ENCODE data around the gene TGFBR3. TPM values are rescaled to one million over a fixed set of nuclear protein-coding genes. Genes with fewer than 3 reads are reported as not detected.

The TGFBR3 gene
- total and polyA plus RNA-seq, 2 of the 8 experiments (the other 6 are each of a cell fraction or from before 2014, with no cell fraction given) = 2.0 to 6.1 TPM

GRCh38 chr1:91797164-91797563, 88.8 kb downstream of the TGFBR3 start:
- H3K79me1 ChIP-seq (ENCODE audit: low read depth, low read length) = no peaks in the 10 kb centered on the region
- H3K9me3 ChIP-seq (ENCODE audit: insufficient read depth in 2 of 2, low read depth in 1 of 2, low read length in 1 of 2) = no peaks in the 10 kb centered on the region
- no peaks in the 10 kb centered on the region for H4K20me1 ChIP-seq (replicated peaks in 1 of 2; ENCODE audit: control insufficient read depth in 1 of 2, insufficient read depth in 2 of 2, low read length in 2 of 2)
- peaks cover 0 to 1% (median under 1%) of the 10 kb centered on the region in 4 experiments; a peak in 4 of 7 replicates for H3K4me1 ChIP-seq (replicated peaks in 1 of 4; ENCODE audit: control insufficient read depth in 3 of 4, insufficient read depth in 4 of 4, low read length in 3 of 4)
- ChIA-PET CTCF (ENCODE audit: partially characterized antibody) (interaction anchor here (1.1 to 2.3 kb wide), 3 partner anchors 10 to 284 kb away, joined by 4 to 11 read pairs (median 5); no protein-coding TSS in a partner anchor), POLR2A (ENCODE audit: partially characterized antibody) (no interaction called here)
- H2BK5ac ChIP-seq (ENCODE audit: low read depth, low read length) = no peak overlapping the region
- H3K23me2 ChIP-seq (ENCODE audit: low read depth, low read length) = no peaks in the 10 kb centered on the region
- H3K4me2 ChIP-seq (ENCODE audit: insufficient read depth in 1 of 2, low read depth in 2 of 2, low read length in 2 of 2) = no peak overlapping the region
- no peak overlapping the region for H2BK120ac ChIP-seq (replicated peaks; ENCODE audit: low read depth, low read length)
- no peak overlapping the region for H3K14ac ChIP-seq (ENCODE audit: insufficient read length)
- H3K23ac ChIP-seq (ENCODE audit: insufficient read length) = no peak overlapping the region
- WGBS, 2 experiments (ENCODE audit: extremely low coverage in 1 of 2, insufficient coverage in 1 of 2, insufficient read length in 1 of 2, insufficient replicate concordance in 2 of 2, low coverage in 1 of 2, low lambda C conversion rate in 2 of 2, missing lambda C conversion rate in 1 of 2) = 100% methylated on average over 1 of the region's 1 CpG; no CpG with 5 or more reads in 1 of the 2 experiments
- no peak overlapping the region for H2BK20ac ChIP-seq (ENCODE audit: low read length)
- no peak overlapping the region for H4K8ac ChIP-seq (ENCODE audit: extremely low read depth, insufficient read depth, low read length)
- no peak overlapping the region for H4K5ac ChIP-seq (ENCODE audit: insufficient read length, low read depth, low read length)
- no peak overlapping the region for H3K9ac ChIP-seq (replicated peaks in 1 of 4; ENCODE audit: extremely low read depth in 1 of 4, low read depth in 3 of 4, low read length in 3 of 4)
- H3K4ac ChIP-seq (replicated peaks; ENCODE audit: insufficient read length, low read depth, low read length) = no peak overlapping the region
- H4K91ac ChIP-seq (replicated peaks; ENCODE audit: insufficient read length, low read length) = no peak overlapping the region
- H3K4me3 ChIP-seq (ENCODE audit: extremely low read depth in 1 of 4, insufficient read depth in 2 of 4, low read depth in 3 of 4, low read length in 4 of 4) = no peak overlapping the region
- no peak overlapping the region for H3K18ac ChIP-seq (ENCODE audit: extremely low read depth, low read length)
- H3K56ac ChIP-seq (replicated peaks; ENCODE audit: insufficient read length, low read depth, low read length) = no peak overlapping the region
- FAIRE-seq (no peak), DNase-seq (ENCODE audit: low read depth in 1 of 2, low spot score in 2 of 2) (no peak)
- H3K36me3 ChIP-seq (ENCODE audit: control insufficient read depth in 2 of 4, insufficient read depth in 4 of 4, low read length in 3 of 4) = no peaks in the 10 kb centered on the region
- H2BK15ac ChIP-seq (ENCODE audit: low read length) = no peak overlapping the region
- H3K27me3 ChIP-seq (replicated peaks in 1 of 4; ENCODE audit: control insufficient read depth in 3 of 4, extremely low read depth in 1 of 4, insufficient read depth in 3 of 4, low read length in 3 of 4) = no peaks in the 10 kb centered on the region
- H2AK5ac ChIP-seq (ENCODE audit: low read depth, low read length) = 0 out of 2 replicates have a peak overlapping the region, but pooled peaks have one; percentile 75
- no peak overlapping the region for H2AFZ ChIP-seq (ENCODE audit: low read length)
- no peaks in the 10 kb centered on the region for H3K79me2 ChIP-seq (ENCODE audit: control insufficient read depth in 1 of 2, insufficient read depth in 2 of 2, low read length in 2 of 2)
- no peak overlapping the region for H2BK12ac ChIP-seq (ENCODE audit: low read depth, low read length)
- H3K27ac ChIP-seq (ENCODE audit: low read depth, low read length) = no peak overlapping the region
- no peak for TF ChIP-seq NANOG (IDR thresholded peaks at IDR 0.05; ENCODE audit: insufficient read depth, low read depth, low read length, poor library complexity, severe bottlenecking)
- TF ChIP-seq MAFK (IDR thresholded peaks at IDR 0.05; ENCODE audit: low read depth, low read length) = no peak
- no peak for TF ChIP-seq JUN (IDR thresholded peaks at IDR 0.05; ENCODE audit: low read depth, low read length)
- no peak for TF ChIP-seq HDAC2 (IDR thresholded peaks at IDR 0.05; ENCODE audit: borderline replicate concordance in 1 of 2, low read depth in 2 of 2, low read length in 2 of 2)
- no peak for TF ChIP-seq SP4 (IDR thresholded peaks at IDR 0.05; ENCODE audit: low read length)
- no peak for TF ChIP-seq PHF8 (conservative IDR thresholded peaks at IDR 0.05; ENCODE audit: low read depth, low read length)
- no peak for TF ChIP-seq SIX5 (IDR thresholded peaks at IDR 0.05; ENCODE audit: low read depth, low read length)
- TF ChIP-seq BACH1 (IDR thresholded peaks at IDR 0.05; ENCODE audit: low read length) = no peak
- no peak for TF ChIP-seq RBBP5 (IDR thresholded peaks at IDR 0.05; ENCODE audit: borderline replicate concordance, low read depth, low read length)
- TF ChIP-seq SRF (IDR thresholded peaks at IDR 0.05; ENCODE audit: low read depth, low read length) = no peak
- no peak for TF ChIP-seq RAD21 (IDR thresholded peaks at IDR 0.05 in 1 of 2, conservative IDR thresholded peaks at IDR 0.05 in 1 of 2; ENCODE audit: low read depth in 2 of 2, low read length in 2 of 2)
- TF ChIP-seq JUND (IDR thresholded peaks at IDR 0.05; ENCODE audit: low read length) = no peak
- TF ChIP-seq KDM5A (IDR thresholded peaks at IDR 0.05; ENCODE audit: low read length) = no peak
- TF ChIP-seq YY1 (IDR thresholded peaks at IDR 0.05; ENCODE audit: low read depth, low read length) = no peak

Data from H1 (cell line).